GM12801 (cell line): ENCODE results near the gene PTCSC3.

Experiments
- TF ChIP-seq, protein P1 (sequence below): IDR thresholded peaks from one replicate; pipeline ENCODE4 v1.5.1; 2011; ENCODE audit warnings: control low read depth; ENCODE audit not compliant: insufficient read length; ENCODE audit errors: extremely low read depth

PTCSC3 gene

GRCh38 chr14:36177489-36177888 lies 967 bp upstream of the PTCSC3 start:
- TF ChIP-seq, protein P1, sequence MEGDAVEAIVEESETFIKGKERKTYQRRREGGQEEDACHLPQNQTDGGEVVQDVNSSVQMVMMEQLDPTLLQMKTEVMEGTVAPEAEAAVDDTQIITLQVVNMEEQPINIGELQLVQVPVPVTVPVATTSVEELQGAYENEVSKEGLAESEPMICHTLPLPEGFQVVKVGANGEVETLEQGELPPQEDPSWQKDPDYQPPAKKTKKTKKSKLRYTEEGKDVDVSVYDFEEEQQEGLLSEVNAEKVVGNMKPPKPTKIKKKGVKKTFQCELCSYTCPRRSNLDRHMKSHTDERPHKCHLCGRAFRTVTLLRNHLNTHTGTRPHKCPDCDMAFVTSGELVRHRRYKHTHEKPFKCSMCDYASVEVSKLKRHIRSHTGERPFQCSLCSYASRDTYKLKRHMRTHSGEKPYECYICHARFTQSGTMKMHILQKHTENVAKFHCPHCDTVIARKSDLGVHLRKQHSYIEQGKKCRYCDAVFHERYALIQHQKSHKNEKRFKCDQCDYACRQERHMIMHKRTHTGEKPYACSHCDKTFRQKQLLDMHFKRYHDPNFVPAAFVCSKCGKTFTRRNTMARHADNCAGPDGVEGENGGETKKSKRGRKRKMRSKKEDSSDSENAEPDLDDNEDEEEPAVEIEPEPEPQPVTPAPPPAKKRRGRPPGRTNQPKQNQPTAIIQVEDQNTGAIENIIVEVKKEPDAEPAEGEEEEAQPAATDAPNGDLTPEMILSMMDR, result no peak

DNA sequence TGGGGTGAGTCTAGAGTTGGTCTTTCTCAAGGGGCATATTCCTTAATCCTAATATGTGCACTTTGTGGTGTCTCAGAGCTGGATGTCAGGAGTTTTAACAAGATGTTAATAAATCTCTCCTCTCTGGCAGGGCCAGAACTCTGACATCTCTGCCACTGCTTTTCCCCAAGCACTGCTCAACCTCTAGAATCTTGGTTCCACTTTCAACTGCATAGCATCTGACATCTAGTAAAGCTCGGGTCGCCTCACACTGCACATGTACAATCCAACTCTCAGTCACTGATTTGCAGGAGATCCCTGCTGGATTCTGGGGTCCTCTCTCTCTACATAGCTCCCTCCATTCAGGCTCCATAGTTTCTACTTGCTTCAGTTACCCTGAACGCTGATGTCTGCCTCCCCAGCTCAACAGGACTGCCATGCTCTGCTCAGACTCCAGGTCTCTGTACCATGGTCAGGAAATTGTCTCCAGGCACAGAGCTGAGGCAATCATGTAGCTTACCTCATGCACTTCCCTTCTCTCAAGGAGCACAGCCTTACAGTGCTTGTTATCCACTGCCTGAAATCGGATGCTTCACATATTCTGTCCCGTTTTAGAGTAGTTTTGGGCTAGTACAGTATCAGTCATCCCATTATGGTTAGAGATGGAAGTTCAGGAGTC lies 1.6 kb downstream of the PTCSC3 start:
- TF ChIP-seq, protein P1, result no peak

GRCh38 chr14:36173161-36173560 lies 3.4 kb downstream of the PTCSC3 start:
- TF ChIP-seq, protein P1, result no peak

GRCh38 chr14:36171607-36172006 lies 4.9 kb downstream of the PTCSC3 start:
- TF ChIP-seq, protein P1, result no peak

- TF ChIP-seq, protein P1, result no peak
Measured at GRCh38 chr14:36167431-36167830, 9.1 kb downstream of the PTCSC3 start.

GRCh38 chr14:36163451-36163850 lies 13.1 kb downstream of the PTCSC3 start:
- TF ChIP-seq, protein P1, result no peak

- TF ChIP-seq, protein P1, result no peak
Measured at GRCh38 chr14:36162267-36162666, 14.3 kb downstream of the PTCSC3 start.
